ENCODE measurements around the gene ECPAS. TPM values are rescaled to one million over a fixed set of nuclear protein-coding genes. Genes with fewer than 3 reads are reported as not detected.

ECPAS gene
- polyA plus RNA-seq, 1 donor from 2014 or later: 42.6 TPM

DNA sequence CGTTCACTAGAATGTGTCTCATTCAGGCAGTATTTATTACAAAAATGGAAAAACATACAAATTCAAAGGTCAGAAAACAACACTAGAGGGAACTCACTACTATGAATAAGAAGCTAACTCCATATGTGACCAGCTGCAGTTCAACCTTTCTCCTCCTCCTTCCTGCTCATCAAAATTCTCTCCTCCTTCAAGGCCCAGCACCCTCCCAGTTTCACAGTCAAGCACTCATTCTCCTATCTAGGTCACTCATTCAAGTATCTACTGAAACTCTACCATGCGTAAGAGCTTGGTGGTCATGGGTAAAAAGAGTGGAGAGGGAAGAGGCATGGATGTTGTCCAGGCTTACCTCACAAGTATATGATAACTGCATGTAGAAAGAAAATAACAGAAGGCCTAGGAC, 27.7 kb downstream of the ECPAS start:
- Histone ChIP-seq H3K9me3 (ENCODE audit: low read length) (no peaks in the 10 kb centered on the region), H3K9ac (ENCODE audit: low read length) (no peak overlapping the region), H3K36me3 (ENCODE audit: insufficient read depth, low read length) (no peaks in the 10 kb centered on the region), H3F3A (ENCODE audit: insufficient read depth, low read length, poor library complexity, severe bottlenecking) (no peaks in the 10 kb centered on the region), H4K20me1 (ENCODE audit: insufficient read depth) (no peaks in the 10 kb centered on the region), H3K27me3 (ENCODE audit: insufficient read depth, low read depth, low read length) (no peaks in the 10 kb centered on the region), H2AFZ (ENCODE audit: low read depth, low read length) (no peak overlapping the region), H3K4me3 (ENCODE audit: low read length) (no peak overlapping the region), H3K9me2 (ENCODE audit: insufficient read depth, low read length) (no peaks in the 10 kb centered on the region), H3K27ac (ENCODE audit: low read length) (no peak overlapping the region), H3K4me2 (ENCODE audit: low read length) (no peak overlapping the region), H3K79me2 (replicated peaks; ENCODE audit: insufficient read depth, low read length) (peaks cover 25% of the 10 kb centered on the region)
- TF ChIP-seq POLR2AphosphoS5 (IDR thresholded peaks at IDR 0.05): no peak
- TF ChIP-seq MXI1 (conservative IDR thresholded peaks at IDR 0.05; ENCODE audit: poor library complexity, severe bottlenecking): no peak
- TF ChIP-seq RAD21 (conservative IDR thresholded peaks at IDR 0.05): no peak
- TF ChIP-seq TAF1 (IDR thresholded peaks at IDR 0.05; ENCODE audit: low read depth): no peak
- TF ChIP-seq, protein P1, sequence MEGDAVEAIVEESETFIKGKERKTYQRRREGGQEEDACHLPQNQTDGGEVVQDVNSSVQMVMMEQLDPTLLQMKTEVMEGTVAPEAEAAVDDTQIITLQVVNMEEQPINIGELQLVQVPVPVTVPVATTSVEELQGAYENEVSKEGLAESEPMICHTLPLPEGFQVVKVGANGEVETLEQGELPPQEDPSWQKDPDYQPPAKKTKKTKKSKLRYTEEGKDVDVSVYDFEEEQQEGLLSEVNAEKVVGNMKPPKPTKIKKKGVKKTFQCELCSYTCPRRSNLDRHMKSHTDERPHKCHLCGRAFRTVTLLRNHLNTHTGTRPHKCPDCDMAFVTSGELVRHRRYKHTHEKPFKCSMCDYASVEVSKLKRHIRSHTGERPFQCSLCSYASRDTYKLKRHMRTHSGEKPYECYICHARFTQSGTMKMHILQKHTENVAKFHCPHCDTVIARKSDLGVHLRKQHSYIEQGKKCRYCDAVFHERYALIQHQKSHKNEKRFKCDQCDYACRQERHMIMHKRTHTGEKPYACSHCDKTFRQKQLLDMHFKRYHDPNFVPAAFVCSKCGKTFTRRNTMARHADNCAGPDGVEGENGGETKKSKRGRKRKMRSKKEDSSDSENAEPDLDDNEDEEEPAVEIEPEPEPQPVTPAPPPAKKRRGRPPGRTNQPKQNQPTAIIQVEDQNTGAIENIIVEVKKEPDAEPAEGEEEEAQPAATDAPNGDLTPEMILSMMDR (IDR thresholded peaks at IDR 0.05; ENCODE audit: poor library complexity, severe bottlenecking): no peak
- TF ChIP-seq, protein P2, sequence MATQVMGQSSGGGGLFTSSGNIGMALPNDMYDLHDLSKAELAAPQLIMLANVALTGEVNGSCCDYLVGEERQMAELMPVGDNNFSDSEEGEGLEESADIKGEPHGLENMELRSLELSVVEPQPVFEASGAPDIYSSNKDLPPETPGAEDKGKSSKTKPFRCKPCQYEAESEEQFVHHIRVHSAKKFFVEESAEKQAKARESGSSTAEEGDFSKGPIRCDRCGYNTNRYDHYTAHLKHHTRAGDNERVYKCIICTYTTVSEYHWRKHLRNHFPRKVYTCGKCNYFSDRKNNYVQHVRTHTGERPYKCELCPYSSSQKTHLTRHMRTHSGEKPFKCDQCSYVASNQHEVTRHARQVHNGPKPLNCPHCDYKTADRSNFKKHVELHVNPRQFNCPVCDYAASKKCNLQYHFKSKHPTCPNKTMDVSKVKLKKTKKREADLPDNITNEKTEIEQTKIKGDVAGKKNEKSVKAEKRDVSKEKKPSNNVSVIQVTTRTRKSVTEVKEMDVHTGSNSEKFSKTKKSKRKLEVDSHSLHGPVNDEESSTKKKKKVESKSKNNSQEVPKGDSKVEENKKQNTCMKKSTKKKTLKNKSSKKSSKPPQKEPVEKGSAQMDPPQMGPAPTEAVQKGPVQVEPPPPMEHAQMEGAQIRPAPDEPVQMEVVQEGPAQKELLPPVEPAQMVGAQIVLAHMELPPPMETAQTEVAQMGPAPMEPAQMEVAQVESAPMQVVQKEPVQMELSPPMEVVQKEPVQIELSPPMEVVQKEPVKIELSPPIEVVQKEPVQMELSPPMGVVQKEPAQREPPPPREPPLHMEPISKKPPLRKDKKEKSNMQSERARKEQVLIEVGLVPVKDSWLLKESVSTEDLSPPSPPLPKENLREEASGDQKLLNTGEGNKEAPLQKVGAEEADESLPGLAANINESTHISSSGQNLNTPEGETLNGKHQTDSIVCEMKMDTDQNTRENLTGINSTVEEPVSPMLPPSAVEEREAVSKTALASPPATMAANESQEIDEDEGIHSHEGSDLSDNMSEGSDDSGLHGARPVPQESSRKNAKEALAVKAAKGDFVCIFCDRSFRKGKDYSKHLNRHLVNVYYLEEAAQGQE (IDR thresholded peaks at IDR 0.05; ENCODE audit: borderline replicate concordance): no peak
- TF ChIP-seq EZH2 (IDR thresholded peaks at IDR 0.05; ENCODE audit: borderline replicate concordance, insufficient read depth, low read length, poor library complexity, severe bottlenecking): no peak
- TF ChIP-seq EP300 (conservative IDR thresholded peaks at IDR 0.05; ENCODE audit: poor library complexity, severe bottlenecking): no peak
- TF ChIP-seq SMC3 (conservative IDR thresholded peaks at IDR 0.05; ENCODE audit: poor library complexity): no peak

DNA sequence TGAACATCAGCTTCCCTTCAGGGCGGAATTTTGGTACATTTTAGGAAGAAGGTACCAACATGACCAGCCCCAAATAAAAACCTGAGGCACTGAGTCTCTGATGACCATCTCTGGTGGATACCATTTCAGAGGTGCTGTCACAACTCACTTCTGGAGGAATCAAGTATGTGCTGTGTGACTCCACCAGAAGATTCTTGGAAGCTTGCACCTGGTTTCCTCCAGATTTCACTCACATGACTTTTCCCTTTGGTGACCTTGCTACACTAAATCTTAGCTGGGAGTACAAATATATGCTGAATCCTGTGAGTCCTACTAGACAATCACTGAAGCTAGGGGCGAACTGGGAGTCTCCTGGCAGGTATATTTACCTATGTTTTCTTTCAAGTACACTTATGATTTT, 28.5 kb downstream of the ECPAS start:
- H3K9ac ChIP-seq (ENCODE audit: low read length): no peak overlapping the region

More for the DNA sequence above, 28.5 kb downstream of the ECPAS start:
- H2AFZ ChIP-seq (ENCODE audit: low read depth, low read length): no peak overlapping the region
- H3K27ac ChIP-seq (ENCODE audit: low read length): no peak overlapping the region
- no peaks in the 10 kb centered on the region for H3K36me3 ChIP-seq (ENCODE audit: insufficient read depth, low read length)
- H3F3A ChIP-seq (ENCODE audit: insufficient read depth, low read length, poor library complexity, severe bottlenecking): no peaks in the 10 kb centered on the region
- TF ChIP-seq TAF1 (IDR thresholded peaks at IDR 0.05; ENCODE audit: low read depth) (no peak), SMC3 (conservative IDR thresholded peaks at IDR 0.05; ENCODE audit: poor library complexity) (no peak), RAD21 (conservative IDR thresholded peaks at IDR 0.05) (no peak), POLR2AphosphoS5 (IDR thresholded peaks at IDR 0.05) (no peak), EP300 (conservative IDR thresholded peaks at IDR 0.05; ENCODE audit: poor library complexity, severe bottlenecking) (no peak), EZH2 (IDR thresholded peaks at IDR 0.05; ENCODE audit: borderline replicate concordance, insufficient read depth, low read length, poor library complexity, severe bottlenecking) (no peak), MXI1 (conservative IDR thresholded peaks at IDR 0.05; ENCODE audit: poor library complexity, severe bottlenecking) (no peak)
- TF ChIP-seq, protein P2 (IDR thresholded peaks at IDR 0.05; ENCODE audit: borderline replicate concordance): no peak
- TF ChIP-seq, protein P1 (IDR thresholded peaks at IDR 0.05; ENCODE audit: poor library complexity, severe bottlenecking): no peak
- no peaks in the 10 kb centered on the region for H3K27me3 ChIP-seq (ENCODE audit: insufficient read depth, low read depth, low read length)
- no peaks in the 10 kb centered on the region for H4K20me1 ChIP-seq (ENCODE audit: insufficient read depth)
- peaks cover 22% of the 10 kb centered on the region for H3K79me2 ChIP-seq (replicated peaks; ENCODE audit: insufficient read depth, low read length)
- H3K9me3 ChIP-seq (ENCODE audit: low read length): no peaks in the 10 kb centered on the region
- H3K9me2 ChIP-seq (ENCODE audit: insufficient read depth, low read length): no peaks in the 10 kb centered on the region
- H3K4me3 ChIP-seq (ENCODE audit: low read length): no peak overlapping the region
- H3K4me2 ChIP-seq (ENCODE audit: low read length): no peak overlapping the region
